ENCODE data around the gene IRF7.

Gene IRF7

GRCh38 chr11:620935-621814 is 5.4 kb upstream of the IRF7 start:
- no peak for DNase-seq

DNA sequence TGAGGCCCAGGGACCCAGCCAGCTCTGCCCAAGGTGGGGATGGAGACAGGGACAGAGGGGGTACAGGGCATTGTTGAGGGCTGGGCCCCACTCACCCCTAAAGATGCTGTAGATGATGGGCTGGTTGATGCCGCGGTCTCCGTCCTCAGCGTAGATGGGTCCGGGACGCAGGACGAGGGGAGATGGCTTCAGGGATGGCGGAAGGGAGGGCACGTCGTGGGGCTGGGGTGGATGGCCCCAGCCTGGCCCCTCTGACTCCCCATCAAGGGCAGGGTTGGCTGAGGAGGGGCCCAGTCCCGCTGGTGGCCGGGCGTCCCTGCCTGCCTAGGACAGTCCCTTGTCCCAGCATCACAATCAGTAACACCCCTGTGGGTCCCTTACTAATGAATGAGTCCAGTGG is 4.5 kb upstream of the IRF7 start:
- DNase-seq, result no peak

DNA sequence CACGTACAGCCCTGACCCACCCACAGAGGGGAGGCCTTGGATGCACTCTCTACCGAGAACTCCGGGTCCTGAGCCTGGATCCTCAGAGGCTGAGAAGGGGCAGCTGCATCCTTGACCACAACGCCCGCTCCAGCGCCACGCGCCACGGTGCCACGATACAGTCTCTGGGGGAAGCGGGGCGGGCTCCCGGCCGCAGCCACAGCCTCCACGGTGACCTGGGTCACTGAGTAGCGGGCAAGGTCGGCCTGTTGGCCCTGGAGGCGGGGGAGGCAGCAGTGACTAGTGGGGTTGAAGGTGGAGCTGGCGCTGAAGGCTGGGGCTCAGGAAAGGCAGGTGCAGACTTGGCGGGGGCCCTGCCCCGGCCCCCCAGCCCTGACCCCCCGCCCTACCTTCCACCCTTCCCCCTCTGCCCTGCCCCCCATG is 3.9 kb upstream of the IRF7 start:
- no peak for DNase-seq

GRCh38 chr11:618856-619627 is 3.3 kb upstream of the IRF7 start:
- DNase-seq, result no peak

- DNase-seq, result no peak
These were observed 2.3 kb upstream of the IRF7 start for GRCh38 chr11:617912-618682.

GRCh38 chr11:617199-617911 is 1.6 kb upstream of the IRF7 start:
- DNase-seq, result no peak

DNA sequence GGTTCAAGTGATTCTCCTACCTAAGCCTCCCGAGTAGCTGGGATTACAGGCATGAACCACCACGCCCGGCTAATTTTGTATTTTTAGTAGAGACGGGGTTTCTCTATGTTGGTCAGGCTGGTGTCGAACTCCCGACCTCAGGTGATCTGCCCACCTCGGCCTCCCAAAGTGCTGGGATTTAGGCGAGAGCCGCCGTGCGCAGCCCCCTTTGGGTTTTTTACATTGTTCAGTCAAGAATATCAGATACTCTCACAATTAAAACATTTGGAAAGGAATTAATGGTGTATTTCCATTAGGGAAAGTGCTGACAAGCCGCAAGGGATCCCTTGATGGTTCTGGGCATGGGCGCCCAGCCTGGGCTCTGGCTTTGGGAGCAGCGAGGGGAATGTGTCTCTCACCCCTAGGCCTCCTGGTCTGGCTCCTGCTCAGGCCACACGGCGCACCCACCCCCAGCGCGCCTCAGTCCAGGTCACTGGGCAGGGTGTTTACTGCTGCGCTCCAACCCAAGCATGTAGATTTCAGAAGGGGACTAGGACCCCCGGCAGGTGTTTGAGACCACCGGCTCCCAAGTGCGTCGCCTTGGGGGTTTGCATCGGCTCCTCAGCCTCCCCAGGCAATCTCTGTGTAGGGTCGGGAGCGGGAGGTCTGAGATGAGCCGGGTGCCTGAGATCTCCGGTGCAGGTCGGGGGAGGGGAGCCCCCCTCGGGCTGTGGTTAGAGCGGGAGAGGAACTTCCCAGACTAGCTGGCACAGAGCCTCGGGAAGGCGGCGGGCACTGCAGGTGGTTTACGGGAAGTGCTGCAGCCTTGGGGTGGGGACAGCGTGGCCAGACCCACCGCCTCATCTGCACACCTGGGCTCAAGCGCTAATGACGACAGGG is 809 bp upstream of the IRF7 start:
- no peak for DNase-seq

GRCh38 chr11:614623-615503 is 887 bp downstream of the IRF7 start:
- DNase-seq, result no peak

DNA sequence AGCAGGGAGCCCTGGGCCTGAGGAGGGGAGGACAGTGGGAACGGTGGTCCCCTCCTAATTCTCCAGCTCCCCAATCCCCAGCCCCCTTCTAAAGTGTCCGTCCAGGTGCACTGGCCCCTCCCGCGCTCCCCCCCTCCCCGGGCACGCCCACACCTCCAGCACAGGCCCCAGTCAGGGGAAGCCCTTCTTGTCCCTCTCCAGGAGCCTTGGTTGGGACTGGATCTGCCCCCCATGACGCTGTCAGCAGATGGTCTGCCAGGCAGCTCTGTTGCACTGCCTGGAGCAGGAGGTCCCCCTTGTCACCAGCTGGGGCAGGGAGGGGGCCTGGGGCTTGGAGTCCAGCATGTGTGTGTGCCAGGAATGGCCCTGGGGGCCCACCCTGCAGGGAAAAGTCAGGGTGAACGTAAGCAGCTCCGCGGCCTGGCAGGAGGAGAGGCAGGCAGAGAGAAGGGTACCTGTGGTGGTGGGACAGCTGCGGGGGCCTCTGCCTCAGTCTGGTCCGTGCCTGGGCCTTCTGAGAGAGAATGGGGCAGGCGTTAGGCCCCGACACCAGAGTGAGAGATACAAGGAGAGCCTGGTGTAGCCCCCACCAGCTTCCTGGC is 1.6 kb downstream of the IRF7 start:
- DNase-seq, result no peak

DNA sequence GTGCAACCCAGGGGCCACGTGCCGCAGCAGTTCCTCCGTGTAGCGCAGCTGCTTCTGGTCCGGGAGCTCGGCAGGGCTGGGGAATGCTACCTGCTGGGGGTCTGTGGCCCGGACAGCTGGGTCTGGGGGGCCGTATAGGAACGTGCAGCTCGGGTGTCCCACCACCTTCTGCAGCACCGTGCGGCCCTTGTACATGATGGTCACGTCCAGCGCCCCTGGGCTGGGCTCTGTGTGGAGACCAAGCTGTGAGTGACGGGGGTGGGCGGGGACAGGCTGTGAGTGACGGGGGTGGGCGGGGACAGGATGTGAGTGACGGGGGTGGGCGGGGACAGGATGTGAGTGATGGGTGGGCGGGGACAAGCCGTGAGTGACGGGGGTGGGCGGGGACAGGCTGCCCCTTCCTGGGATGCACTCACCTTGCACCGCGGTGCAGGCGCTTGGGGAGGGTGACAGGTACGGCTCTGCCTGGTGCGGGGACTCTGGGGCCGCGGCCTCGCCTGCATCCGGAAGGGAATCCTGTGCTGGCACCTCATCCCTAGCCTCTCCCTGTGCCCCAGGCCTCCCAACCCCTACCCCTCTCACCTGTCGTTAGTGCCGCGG is 2.3 kb downstream of the IRF7 start:
- peak; percentile 60 for DNase-seq

- DNase-seq, result no peak
These were observed 2.8 kb downstream of the IRF7 start for GRCh38 chr11:612961-613300.

DNA sequence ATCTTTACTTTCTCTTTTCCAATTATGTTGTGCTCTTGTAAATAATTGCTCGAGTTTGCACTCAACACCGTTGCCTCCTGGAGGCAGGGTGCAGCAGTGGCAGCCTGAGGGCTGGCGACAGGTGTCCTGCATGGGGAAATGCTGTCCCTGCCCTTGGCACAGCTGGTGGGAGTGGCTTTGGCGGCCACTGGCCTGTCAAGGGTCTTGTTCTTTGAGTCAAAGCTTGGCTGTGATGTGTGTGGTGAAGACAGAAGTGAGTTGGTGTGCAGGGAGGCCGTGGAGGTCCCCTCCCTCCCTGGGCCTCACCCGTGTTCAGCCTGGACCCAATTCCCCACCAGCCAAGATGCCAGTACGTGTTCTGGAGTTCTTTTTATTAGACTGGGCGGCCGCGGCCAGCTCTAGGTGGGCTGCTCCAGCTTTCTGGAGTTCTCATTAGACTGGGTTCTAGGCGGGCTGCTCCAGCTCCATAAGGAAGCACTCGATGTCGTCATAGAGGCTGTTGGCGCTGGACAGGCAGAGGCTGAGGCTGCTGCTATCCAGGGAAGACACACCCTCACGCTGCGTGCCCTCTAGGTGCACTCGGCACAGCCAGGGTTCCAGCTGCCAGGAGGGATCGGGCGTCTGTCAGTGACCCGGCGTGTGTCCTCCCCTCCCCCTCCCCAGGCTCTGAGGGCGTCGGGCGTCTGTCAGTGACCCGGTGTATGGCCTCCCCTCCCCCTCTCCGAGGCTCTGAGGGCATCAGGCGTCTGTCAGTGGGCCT is 3.4 kb downstream of the IRF7 start:
- DNase-seq, result no peak

DNA sequence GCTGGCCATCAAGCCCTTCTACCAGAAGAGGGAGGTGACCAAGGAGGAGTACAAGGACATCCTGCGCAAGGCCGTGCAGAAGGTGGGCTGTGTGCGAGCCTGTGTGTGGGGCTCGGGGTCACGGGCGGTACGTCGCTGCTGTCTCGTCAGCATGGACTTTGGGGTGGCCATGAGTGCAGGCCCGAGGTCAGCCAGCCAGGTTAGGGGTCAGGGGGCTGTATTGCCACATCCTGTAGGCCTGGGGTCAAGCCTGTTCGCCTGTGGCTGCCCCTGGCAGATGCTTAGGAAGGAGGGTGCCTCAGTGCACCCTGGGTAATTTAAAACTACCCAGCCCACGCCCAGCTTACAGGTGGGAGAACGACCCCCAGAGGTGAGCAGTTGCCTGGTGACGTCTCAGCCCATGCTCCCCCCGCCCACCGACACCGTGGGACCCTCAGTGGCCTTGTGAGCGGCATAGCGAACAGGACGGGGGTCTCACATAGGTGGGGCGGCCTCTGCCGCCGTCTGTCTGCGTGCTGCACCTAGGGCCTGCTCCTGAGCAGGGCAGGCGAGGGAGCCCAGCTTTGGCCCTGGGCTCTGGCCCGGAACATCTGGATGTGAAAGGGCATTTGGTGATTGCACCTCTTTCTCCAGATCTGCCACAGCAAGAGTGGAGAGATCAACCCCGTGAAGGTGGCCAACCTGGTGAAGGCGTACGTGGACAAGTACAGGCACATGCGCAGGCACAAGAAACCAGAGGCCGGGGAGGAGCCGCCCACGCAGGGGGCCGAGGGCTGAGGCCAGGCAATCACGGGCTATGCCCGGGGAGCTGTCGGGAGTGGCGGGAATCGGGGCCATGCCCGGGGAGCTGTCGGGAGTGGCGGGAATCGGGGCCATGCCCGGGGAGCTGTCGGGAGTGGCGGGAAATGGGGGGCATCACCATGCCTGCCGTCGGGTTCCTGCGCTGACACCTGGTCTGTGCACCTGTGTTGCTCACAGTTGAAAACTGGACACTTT is 4.5 kb downstream of the IRF7 start:
- no peak for DNase-seq

GRCh38 chr11:610146-610801 is 5.5 kb downstream of the IRF7 start:
- no peak for DNase-seq

DNA sequence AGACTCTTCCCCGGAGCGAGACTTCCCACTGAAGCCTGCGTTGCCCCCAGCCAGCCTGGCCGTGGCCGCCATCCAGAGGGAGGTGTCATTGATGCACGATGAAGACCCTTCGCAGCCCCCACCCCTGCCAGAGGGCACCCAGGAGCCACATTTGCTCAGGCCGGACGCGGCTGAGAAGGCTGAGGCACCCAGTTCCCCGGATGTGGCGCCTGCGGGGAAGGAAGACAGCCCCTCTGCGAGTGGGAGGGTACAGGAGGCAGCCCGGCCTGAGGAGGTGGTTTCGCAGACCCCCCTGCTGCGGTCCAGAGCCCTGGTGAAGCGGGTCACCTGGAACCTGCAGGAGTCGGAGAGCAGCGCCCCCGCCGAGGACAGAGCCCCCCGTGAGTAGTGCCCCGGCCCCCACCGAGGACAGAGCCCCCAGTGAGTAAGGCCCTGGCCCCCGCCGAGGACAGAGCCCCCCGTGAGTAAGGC is 6.4 kb downstream of the IRF7 start:
- no peak for DNase-seq

- no peak for DNase-seq
These were observed 6.9 kb downstream of the IRF7 start for GRCh38 chr11:608791-609251.

Measured in NCI-H1048 (cell line).